Parathyroid adenoma (tissue), 2 donors: ENCODE measurements around the gene TXNDC2.

ENCODE experiments used
- H2AFZ ChIP-seq: fragments of 300-600 bp; sonication (generic); one replicate; pipeline ENCODE4 v1.7.0; 2017; ENCODE audit warnings: antibody characterized with exemption, mild to moderate bottlenecking
- H3K27ac ChIP-seq: fragments of 300-600 bp; sonication (generic); one replicate; pipeline ENCODE4 v1.7.0; 2017
- H3K27me3 ChIP-seq: fragments of 300-600 bp; sonication (generic); one replicate; pipeline ENCODE4 v1.7.0; 2017; ENCODE audit warnings: low read length; ENCODE audit not compliant: control insufficient read depth, insufficient read depth
- H3K36me3 ChIP-seq: fragments of 300-600 bp; sonication (generic); one replicate; pipeline ENCODE4 v1.7.0; 2017; ENCODE audit warnings: low read length; ENCODE audit not compliant: control insufficient read depth, insufficient read depth
- H3K4me1 ChIP-seq: fragments of 300-600 bp; sonication (generic); one replicate; pipeline ENCODE4 v1.7.0; 2017; ENCODE audit warnings: control low read depth
- H3K4me2 ChIP-seq: fragments of 300-600 bp; sonication (generic); one replicate; pipeline ENCODE4 v1.7.0; 2017; ENCODE audit warnings: low read length
- H3K4me3 ChIP-seq: fragments of 300-600 bp; sonication (generic); one replicate; pipeline ENCODE4 v1.7.0; 2017; ENCODE audit warnings: low read depth, low read length
- H3K79me2 ChIP-seq: fragments of 300-600 bp; sonication (generic); one replicate; pipeline ENCODE4 v1.7.0; 2017; ENCODE audit warnings: control low read depth
- H3K9ac ChIP-seq: fragments of 300-600 bp; sonication (generic); one replicate; pipeline ENCODE4 v1.7.0; 2017; ENCODE audit warnings: mild to moderate bottlenecking
- H3K9me3 ChIP-seq: fragments of 300-600 bp; sonication (generic); one replicate; pipeline ENCODE4 v1.7.0; 2017; ENCODE audit warnings: low read length; ENCODE audit not compliant: control insufficient read depth
- TF ChIP-seq, protein P1 (sequence below): fragments of 300-600 bp; sonication (generic); IDR thresholded peaks from one replicate; pipeline ENCODE4 v1.7.0; 2017; ENCODE audit warnings: antibody characterized with exemption, mild to moderate bottlenecking
- donor health status: primary hyperparathyroidism.

Gene TXNDC2

DNA sequence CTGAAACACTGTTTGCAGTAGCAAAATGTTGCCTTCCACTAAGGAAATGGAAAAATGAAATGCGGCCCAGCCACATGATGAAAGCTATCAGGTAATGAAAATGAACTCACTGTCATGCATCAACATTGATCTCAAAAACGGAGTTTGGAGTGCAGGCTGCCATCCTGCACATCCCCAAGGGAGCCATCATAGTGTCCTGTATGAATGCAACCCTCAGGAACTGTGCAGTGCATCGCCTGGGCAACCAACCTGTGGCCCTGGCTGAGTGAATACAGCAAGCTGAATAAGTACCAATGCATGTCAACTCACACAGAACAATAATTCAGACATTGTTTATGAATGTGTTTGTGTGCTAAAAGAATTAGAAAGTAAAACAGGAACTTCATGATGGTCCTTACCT, 23.1 kb upstream of the TXNDC2 start:
- Histone ChIP-seq H3K27me3 (no peaks in the 10 kb centered on the region), H3K9ac (no peak overlapping the region), H3K9me3 (no peaks in the 10 kb centered on the region), H3K4me3 (no peak overlapping the region), H3K4me1 (no peaks in the 10 kb centered on the region), H3K79me2 (no peaks in the 10 kb centered on the region), H3K36me3 (no peaks in the 10 kb centered on the region), H3K27ac (no peak overlapping the region), H2AFZ (no peak overlapping the region), H3K4me2 (no peak overlapping the region)
- TF ChIP-seq, protein P1, sequence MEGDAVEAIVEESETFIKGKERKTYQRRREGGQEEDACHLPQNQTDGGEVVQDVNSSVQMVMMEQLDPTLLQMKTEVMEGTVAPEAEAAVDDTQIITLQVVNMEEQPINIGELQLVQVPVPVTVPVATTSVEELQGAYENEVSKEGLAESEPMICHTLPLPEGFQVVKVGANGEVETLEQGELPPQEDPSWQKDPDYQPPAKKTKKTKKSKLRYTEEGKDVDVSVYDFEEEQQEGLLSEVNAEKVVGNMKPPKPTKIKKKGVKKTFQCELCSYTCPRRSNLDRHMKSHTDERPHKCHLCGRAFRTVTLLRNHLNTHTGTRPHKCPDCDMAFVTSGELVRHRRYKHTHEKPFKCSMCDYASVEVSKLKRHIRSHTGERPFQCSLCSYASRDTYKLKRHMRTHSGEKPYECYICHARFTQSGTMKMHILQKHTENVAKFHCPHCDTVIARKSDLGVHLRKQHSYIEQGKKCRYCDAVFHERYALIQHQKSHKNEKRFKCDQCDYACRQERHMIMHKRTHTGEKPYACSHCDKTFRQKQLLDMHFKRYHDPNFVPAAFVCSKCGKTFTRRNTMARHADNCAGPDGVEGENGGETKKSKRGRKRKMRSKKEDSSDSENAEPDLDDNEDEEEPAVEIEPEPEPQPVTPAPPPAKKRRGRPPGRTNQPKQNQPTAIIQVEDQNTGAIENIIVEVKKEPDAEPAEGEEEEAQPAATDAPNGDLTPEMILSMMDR: no peak

DNA sequence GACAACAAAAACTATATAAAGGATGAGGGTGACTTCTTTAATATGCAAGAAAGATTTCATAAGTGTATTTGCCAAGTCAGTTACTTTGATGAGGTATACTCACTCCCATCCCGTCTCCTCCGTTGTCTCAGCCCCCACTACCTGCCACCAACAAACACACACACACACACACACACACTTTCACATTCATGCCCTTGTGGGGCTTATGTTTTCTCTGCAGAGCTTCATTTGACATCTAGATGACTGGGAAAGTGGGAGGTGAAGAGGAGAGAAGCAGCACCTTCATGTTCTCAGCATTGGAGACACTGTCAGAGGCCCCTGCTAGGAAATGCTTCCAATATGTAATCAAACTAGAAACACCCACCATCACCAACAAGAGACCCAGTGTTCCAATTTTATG, 22.5 kb upstream of the TXNDC2 start:
- H2AFZ ChIP-seq: no peak overlapping the region
- H3K9ac ChIP-seq: no peak overlapping the region
- no peaks in the 10 kb centered on the region for H3K79me2 ChIP-seq
- no peak overlapping the region for H3K4me3 ChIP-seq
- no peak overlapping the region for H3K4me2 ChIP-seq
- no peaks in the 10 kb centered on the region for H3K9me3 ChIP-seq
- H3K36me3 ChIP-seq: no peaks in the 10 kb centered on the region
- no peak overlapping the region for H3K27ac ChIP-seq
- H3K4me1 ChIP-seq: no peaks in the 10 kb centered on the region
- H3K27me3 ChIP-seq: no peaks in the 10 kb centered on the region
- TF ChIP-seq, protein P1: no peak

DNA sequence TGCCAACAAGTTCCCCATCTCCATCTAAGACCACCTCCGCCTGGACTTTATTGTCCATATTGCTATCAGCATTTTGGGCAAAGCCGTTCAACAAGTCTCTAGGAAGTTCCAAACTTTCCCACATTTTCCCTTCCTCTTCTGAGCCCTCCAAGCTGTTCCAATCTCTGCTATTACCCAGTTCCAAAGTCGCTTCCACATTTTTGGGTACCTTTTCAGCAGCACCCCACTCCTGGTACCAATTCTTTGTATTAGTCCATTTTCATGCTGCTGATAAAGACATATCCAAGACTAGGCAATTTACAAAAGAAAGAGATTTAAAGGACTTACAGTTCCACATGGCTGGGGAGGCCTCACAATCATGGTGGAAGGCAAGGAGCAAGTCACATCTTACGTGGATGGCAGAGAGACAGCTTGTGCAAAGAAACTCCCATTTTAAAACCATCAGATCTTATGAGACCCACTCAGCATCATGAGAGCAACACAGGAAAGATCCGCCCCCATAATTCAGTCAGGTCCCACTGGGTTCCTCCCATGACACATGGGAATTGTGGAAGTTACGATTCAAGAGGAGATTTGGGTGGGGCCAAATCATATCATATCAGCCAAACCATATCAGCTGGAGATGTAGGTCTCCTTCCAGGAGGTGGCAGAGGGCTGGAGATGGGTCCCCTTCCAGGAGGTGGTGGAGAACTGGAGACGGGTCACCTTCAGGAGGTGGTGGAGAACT, 19.8 kb upstream of the TXNDC2 start:
- no peak overlapping the region for H3K4me2 ChIP-seq

DNA sequence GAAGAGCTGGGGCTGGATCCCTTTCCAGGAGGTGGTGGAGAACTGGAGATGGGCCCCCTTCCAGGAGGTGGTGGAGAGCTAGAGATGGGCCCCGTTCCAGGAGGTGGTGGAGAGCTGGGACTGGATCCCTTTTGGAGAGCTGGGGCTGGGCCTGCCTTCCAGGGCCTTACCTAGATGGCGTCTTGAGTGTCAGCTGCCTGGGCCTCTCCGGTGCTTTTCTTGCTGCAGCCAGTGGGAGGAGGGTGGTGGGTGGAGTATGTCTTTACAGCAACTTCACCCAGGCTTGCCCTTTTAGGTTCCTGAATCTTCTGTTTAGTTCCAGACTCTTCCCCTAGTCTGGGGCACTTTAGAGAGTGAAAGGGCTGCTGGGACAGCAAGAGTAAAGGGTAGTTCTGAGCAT, 19.1 kb upstream of the TXNDC2 start:
- TF ChIP-seq, protein P1: no peak
- no peaks in the 10 kb centered on the region for H3K4me1 ChIP-seq
- no peaks in the 10 kb centered on the region for H3K79me2 ChIP-seq
- no peaks in the 10 kb centered on the region for H3K36me3 ChIP-seq
- no peak overlapping the region for H2AFZ ChIP-seq
- H3K4me2 ChIP-seq: no peak overlapping the region
- no peaks in the 10 kb centered on the region for H3K27me3 ChIP-seq
- no peak overlapping the region for H3K27ac ChIP-seq
- H3K4me3 ChIP-seq: no peak overlapping the region
- H3K9ac ChIP-seq: no peak overlapping the region
- H3K9me3 ChIP-seq: no peaks in the 10 kb centered on the region

More for the DNA sequence above, 19.8 kb upstream of the TXNDC2 start:
- no peak overlapping the region for H2AFZ ChIP-seq
- no peaks in the 10 kb centered on the region for H3K27me3 ChIP-seq
- H3K9ac ChIP-seq: no peak overlapping the region
- no peaks in the 10 kb centered on the region for H3K4me1 ChIP-seq
- H3K36me3 ChIP-seq: no peaks in the 10 kb centered on the region
- no peak overlapping the region for H3K27ac ChIP-seq
- H3K4me3 ChIP-seq: no peak overlapping the region
- TF ChIP-seq, protein P1: no peak
- no peaks in the 10 kb centered on the region for H3K79me2 ChIP-seq
- no peaks in the 10 kb centered on the region for H3K9me3 ChIP-seq

DNA sequence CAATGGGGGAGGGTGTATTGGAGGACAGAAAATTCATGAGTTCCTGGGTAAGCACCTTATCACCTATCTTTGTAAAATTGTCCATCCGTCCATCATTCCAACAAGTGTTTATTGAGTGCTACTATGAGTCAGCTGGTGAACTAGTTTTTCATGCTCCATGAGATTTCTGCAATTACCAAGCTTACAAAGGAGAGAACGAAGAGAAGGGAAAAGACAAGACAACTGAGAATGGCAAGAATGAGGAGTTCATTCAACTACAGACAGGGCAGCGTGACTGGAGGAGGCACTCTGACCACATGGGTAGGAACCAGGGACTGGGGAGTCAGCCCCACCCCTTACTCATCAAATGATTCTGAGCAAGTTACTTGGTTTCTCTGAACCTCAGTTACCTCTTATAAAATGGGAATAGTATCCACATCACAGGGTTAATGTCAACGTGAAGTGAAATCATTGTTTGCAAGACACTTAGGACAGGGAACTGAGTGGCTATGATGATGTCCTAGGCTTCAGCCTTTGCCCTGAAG, 18.6 kb upstream of the TXNDC2 start:
- H3K79me2 ChIP-seq: no peaks in the 10 kb centered on the region
- H3K4me3 ChIP-seq: no peak overlapping the region
- TF ChIP-seq, protein P1: no peak
- no peak overlapping the region for H3K27ac ChIP-seq
- H3K36me3 ChIP-seq: no peaks in the 10 kb centered on the region
- no peaks in the 10 kb centered on the region for H3K9me3 ChIP-seq
- no peak overlapping the region for H3K4me2 ChIP-seq
- H3K27me3 ChIP-seq: no peaks in the 10 kb centered on the region
- H3K4me1 ChIP-seq: no peaks in the 10 kb centered on the region
- no peak overlapping the region for H2AFZ ChIP-seq
- no peak overlapping the region for H3K9ac ChIP-seq
